Measurements from ENCODE around the gene ADAT2. TPM values are rescaled to one million over a fixed set of nuclear protein-coding genes. Genes with fewer than 3 reads are reported as not detected.

ADAT2 gene
- total RNA-seq: 5.9 and 6.4 TPM in 2 replicates

DNA sequence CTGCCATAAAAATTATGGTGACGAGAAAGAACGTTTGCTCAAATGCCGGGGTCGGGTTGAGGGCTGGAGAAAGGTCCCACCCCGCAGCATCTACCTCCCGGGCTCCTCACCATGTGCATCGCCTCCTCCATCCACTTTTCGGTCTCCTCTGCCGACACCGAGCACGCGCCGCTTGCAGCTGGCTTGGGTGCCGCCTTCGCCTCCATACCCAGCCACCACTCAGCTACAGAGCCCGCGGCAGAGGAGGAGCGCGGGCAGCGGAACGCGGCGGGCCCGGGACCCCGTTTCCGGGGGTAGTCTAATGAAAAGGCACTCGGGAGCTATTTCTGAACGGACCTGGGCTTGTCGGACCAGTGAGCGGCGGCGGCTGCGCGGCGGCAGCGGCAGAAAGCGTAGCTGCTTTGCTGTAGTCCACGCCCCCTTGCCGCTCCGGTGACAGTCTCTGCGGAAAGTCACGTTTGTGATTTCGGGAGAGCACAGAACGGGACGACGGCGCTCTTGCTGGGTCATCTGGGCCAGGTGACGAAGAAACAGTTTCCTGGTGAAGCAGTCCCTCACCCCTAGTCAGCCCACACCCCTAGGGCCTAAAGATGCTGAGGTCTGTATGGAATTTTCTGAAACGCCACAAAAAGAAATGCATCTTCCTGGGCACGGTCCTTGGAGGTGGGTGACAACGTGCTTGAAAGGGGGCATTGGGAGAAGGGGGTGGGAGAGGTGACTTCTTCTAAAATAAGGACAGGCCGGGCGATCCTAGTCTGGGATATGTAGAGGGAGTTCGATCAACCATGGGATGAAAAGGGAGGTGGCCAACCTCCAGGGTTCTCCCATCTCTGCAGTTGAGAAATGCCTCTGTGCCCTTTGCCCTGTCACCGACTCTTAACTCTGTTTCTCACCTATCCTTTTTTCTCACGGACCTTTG lies at the start of gene ADAT2, which contains the start of gene PEX3:
TSS of gene ADAT2 (minus strand) at position 243 of the 919 bp plus-strand sequence. CDS start at position 206, 37 bp downstream.
TSS of gene PEX3 (plus strand) at position 353 of the 919 bp plus-strand sequence. CDS start at position 591, 238 bp downstream.

Small RNA genes within 50 kb of the gene (small RNA-seq; reads per million reads assigned to genes)
- gene RNA5SP221: 0.53 reads per million, percentile 14 among the genes with 10 or more reads in this experiment

Other genes with a start within 250 kb of the ADAT2 start
- 25.1 and 25.4 TPM in 2 replicates for gene PEX3, start 110 bp upstream of the ADAT2 start, total RNA-seq
- 87.9 and 94.6 TPM in 2 replicates for gene FUCA2, start 61.0 kb upstream of the ADAT2 start, total RNA-seq
- gene PHACTR2, start 227.3 kb upstream of the ADAT2 start, total RNA-seq: 202 and 230 TPM in 2 replicates